Colon (tissue), 2 donors: ENCODE results near the gene UBE2D2.
"Not testable (repeated sequence)": the region's sequence is repeated elsewhere in the genome, so short reads cannot be mapped to it uniquely, and the experiment has no call there.

ENCODE experiments used
- FAIRE-seq: peaks from 2 replicates; lab custom pipeline; 2012; peaks lifted over from hg19 to GRCh38; lab: Jason Lieb, UNC
- donor health status: control.
- donor health status: control.

UBE2D2 gene

GRCh38 chr5:139549162-139549894, 11.8 kb upstream of the UBE2D2 start:
- FAIRE-seq, result no peak

GRCh38 chr5:139550051-139550872, 10.9 kb upstream of the UBE2D2 start:
- FAIRE-seq, result not testable (repeated sequence)

GRCh38 chr5:139551191-139551889, 9.8 kb upstream of the UBE2D2 start:
- no peak for FAIRE-seq

- no peak for FAIRE-seq
Measured at GRCh38 chr5:139552893-139553575, 8.1 kb upstream of the UBE2D2 start.

- no peak for FAIRE-seq
Measured at GRCh38 chr5:139554264-139554663, 6.9 kb upstream of the UBE2D2 start.

- no peak for FAIRE-seq
Measured at GRCh38 chr5:139557811-139558210, 3.3 kb upstream of the UBE2D2 start.

GRCh38 chr5:139561655-139562451, 714 bp downstream of the UBE2D2 start:
- FAIRE-seq, result no peak

GRCh38 chr5:139562847-139563246, 1.7 kb downstream of the UBE2D2 start:
- FAIRE-seq, result no peak

GRCh38 chr5:139565411-139566305, 4.5 kb downstream of the UBE2D2 start:
- FAIRE-seq, result no peak

GRCh38 chr5:139566611-139567010, 5.5 kb downstream of the UBE2D2 start:
- no peak for FAIRE-seq

GRCh38 chr5:139569270-139569955, 8.3 kb downstream of the UBE2D2 start:
- FAIRE-seq, result no peak

- FAIRE-seq, result no peak
Measured at GRCh38 chr5:139571543-139571942, 10.4 kb downstream of the UBE2D2 start.

GRCh38 chr5:139571966-139572365, 10.8 kb downstream of the UBE2D2 start:
- no peak for FAIRE-seq

GRCh38 chr5:139574641-139575312, 13.6 kb downstream of the UBE2D2 start:
- no peak for FAIRE-seq

GRCh38 chr5:139575313-139575646, 14.1 kb downstream of the UBE2D2 start:
- no peak for FAIRE-seq

GRCh38 chr5:139575751-139576150, 14.6 kb downstream of the UBE2D2 start:
- no peak for FAIRE-seq

GRCh38 chr5:139577689-139578290, 16.7 kb downstream of the UBE2D2 start:
- FAIRE-seq, result no peak

GRCh38 chr5:139578325-139578724, 17.2 kb downstream of the UBE2D2 start:
- no peak for FAIRE-seq

- FAIRE-seq, result not testable (repeated sequence)
Measured at GRCh38 chr5:139582181-139582580, 21.0 kb downstream of the UBE2D2 start.
